SK-N-SH (cell line): Measurements from ENCODE around the gene LYRM7. TPM values are rescaled to one million over a fixed set of nuclear protein-coding genes. Genes with fewer than 3 reads are reported as not detected.

Experiments used
- CTCF ChIA-PET: fragments of 300-600, 350-600 bp; formaldehyde crosslinking; extraction: SDS; loops from one replicate; lab custom pipeline; 2021; lab: Yijun Ruan, JAX
- POLR2A ChIA-PET: fragments of 350-600 bp; sonication (Branson Sonifier 250); formaldehyde crosslinking; extraction: SDS; loops from one replicate; lab custom pipeline; 2020; ENCODE audit warnings: antibody characterized with exemption, inconsistent platforms; lab: Yijun Ruan, JAX
- DNase-seq: peaks from one replicate; pipeline ENCODE4 v3.0.0; 2012
- H2AFZ ChIP-seq: fragments of 200-600 bp; sonication (generic); 2 replicates; pipeline ENCODE4 v1.8.1; 2016; ENCODE audit warnings: antibody characterized with exemption, mild to moderate bottlenecking, low read depth
- H3F3A ChIP-seq: fragments of 200-600 bp; sonication (generic); replicated peaks from 2 replicates; pipeline ENCODE3; 2016; ENCODE audit warnings: antibody characterized with exemption, mild to moderate bottlenecking; ENCODE audit not compliant: insufficient read depth
- H3K27ac ChIP-seq, 2 experiments: fragments of 200-500 bp in 1 of 2; fragments of 200-600 bp in 1 of 2; sonication (Bioruptor generic) in 1 of 2; sonication (generic), shearing (Covaris generic) in 1 of 2; 2 replicates each; pipeline versions ENCODE4 v1.5.1 to v1.6.1; 2014 to 2016; ENCODE audit warnings: low read depth in 2 of 2, inconsistent platforms in 1 of 2, low read length in 1 of 2, mild to moderate bottlenecking in 1 of 2, mixed read lengths in 1 of 2
- H3K27me3 ChIP-seq: fragments of 200-600 bp; sonication (generic), shearing (Covaris generic); 2 replicates; pipeline ENCODE4 v1.6.1; 2016; ENCODE audit warnings: mixed run types; ENCODE audit not compliant: insufficient read depth
- H3K36me3 ChIP-seq, 2 experiments: fragments of 200-500 bp in 1 of 2; fragments of 200-600 bp in 1 of 2; sonication (Bioruptor generic) in 1 of 2; sonication (generic) in 1 of 2; replicated peaks in 1 of 2; 2 replicates each; pipeline versions ENCODE3 to v1.5.1; 2014 to 2016; ENCODE audit warnings: low read length in 1 of 2, mild to moderate bottlenecking in 1 of 2; ENCODE audit not compliant: insufficient read depth in 2 of 2, control insufficient read depth in 1 of 2
- H3K4me1 ChIP-seq, 2 experiments: fragments of 200-500 bp in 1 of 2; fragments of 200-600 bp in 1 of 2; sonication (Bioruptor generic) in 1 of 2; sonication (generic), shearing (Covaris generic) in 1 of 2; 2 replicates each; pipeline versions ENCODE4 v1.5.1 to v1.6.1; 2014 to 2016; ENCODE audit warnings: low read depth in 1 of 2, low read length in 1 of 2, mixed run types in 1 of 2; ENCODE audit not compliant: insufficient read depth in 2 of 2, control insufficient read depth in 1 of 2
- H3K4me2 ChIP-seq: fragments of 200-600 bp; sonication (generic), shearing (Covaris generic); 2 replicates; pipeline ENCODE4 v1.6.1; 2017; ENCODE audit warnings: mixed run types
- H3K4me3 ChIP-seq, 2 experiments: fragments of 200-500 bp in 1 of 2; fragments of 200-600 bp in 1 of 2; sonication (Bioruptor generic) in 1 of 2; sonication (generic), shearing (Covaris generic) in 1 of 2; 2 replicates each; pipeline versions ENCODE4 v1.5.1 to v1.8.1; 2014 to 2016; ENCODE audit warnings: low read depth in 2 of 2, inconsistent platforms in 1 of 2, low read length in 1 of 2, mild to moderate bottlenecking in 1 of 2, mixed read lengths in 1 of 2, moderate library complexity in 1 of 2
- H3K79me2 ChIP-seq: fragments of 200-600 bp; sonication (generic); 2 replicates; pipeline ENCODE4 v1.8.1; 2017; ENCODE audit warnings: mild to moderate bottlenecking; ENCODE audit not compliant: insufficient read depth
- H3K9ac ChIP-seq: fragments of 200-600 bp; sonication (generic); 2 replicates; pipeline ENCODE4 v1.6.1; 2017; ENCODE audit warnings: mixed run types
- H3K9me2 ChIP-seq: fragments of 200-600 bp; sonication (generic); 2 replicates; pipeline ENCODE4 v1.6.1; 2017; ENCODE audit warnings: mixed run types
- H3K9me3 ChIP-seq: fragments of 200-600 bp; sonication (generic); 2 replicates; pipeline ENCODE4 v1.6.1; 2017; ENCODE audit warnings: mixed run types, mild to moderate bottlenecking, moderate library complexity
- H4K20me1 ChIP-seq: fragments of 200-600 bp; sonication (generic); 2 replicates; pipeline ENCODE4 v1.6.1; 2017; ENCODE audit warnings: mild to moderate bottlenecking, mixed run types; ENCODE audit not compliant: insufficient read depth
- CTCF ChIP-seq: fragments of 200-600 bp; sonication (generic); IDR thresholded peaks from 2 replicates; pipeline ENCODE4 v1.6.1; 2017; ENCODE audit warnings: antibody characterized with exemption, mild to moderate bottlenecking, moderate library complexity
- ELF1 ChIP-seq: IDR thresholded peaks from 2 replicates; pipeline ENCODE4 v1.4.0; 2012
- EP300 ChIP-seq, 2 experiments: IDR thresholded peaks; 2 replicates each; pipeline versions ENCODE4 v1.4.0 to v1.6.1; 2012; ENCODE audit warnings: borderline replicate concordance in 1 of 2, low read depth in 1 of 2, low read length in 1 of 2
- EZH2phosphoT487 ChIP-seq: fragments of 200-600 bp; sonication (generic); IDR thresholded peaks from 2 replicates; pipeline ENCODE4 v1.6.1; 2017; ENCODE audit warnings: low read depth, mixed run types, mild to moderate bottlenecking, antibody characterized with exemption, moderate library complexity, borderline replicate concordance
- FOXJ3 ChIP-seq: sonication (generic); formaldehyde crosslinking; IDR thresholded peaks from 2 replicates; pipeline ENCODE4 v1.5.1; 2020; ENCODE audit warnings: mild to moderate bottlenecking, missing genetic modification reagents
- GABPA ChIP-seq: IDR thresholded peaks from 2 replicates; pipeline ENCODE4 v1.4.0; 2012; ENCODE audit warnings: low read depth, mild to moderate bottlenecking
- IRF3 ChIP-seq: fragments of 150-350 bp; IDR thresholded peaks from 2 replicates; pipeline ENCODE4 v1.6.1; 2016; ENCODE audit warnings: mild to moderate bottlenecking, low read depth, low read length
- JUND ChIP-seq: IDR thresholded peaks from 2 replicates; pipeline ENCODE4 v1.4.0; 2012
- MEF2A ChIP-seq: IDR thresholded peaks from 2 replicates; pipeline ENCODE4 v1.4.0; 2012; ENCODE audit warnings: low read depth, borderline replicate concordance
- NRF1 ChIP-seq: IDR thresholded peaks from 2 replicates; pipeline ENCODE4 v1.6.1; 2012; ENCODE audit warnings: low read depth, mild to moderate bottlenecking, low read length
- PBX3 ChIP-seq: IDR thresholded peaks from 2 replicates; pipeline ENCODE4; 2012
- POLR2AphosphoS5 ChIP-seq: IDR thresholded peaks from 2 replicates; pipeline ENCODE4 v1.6.1; 2012; ENCODE audit warnings: low read depth, low read length
- RAD21 ChIP-seq: IDR thresholded peaks from 2 replicates; pipeline ENCODE4 v1.6.1; 2012; ENCODE audit warnings: mild to moderate bottlenecking, low read length
- REST ChIP-seq: IDR thresholded peaks from 2 replicates; pipeline ENCODE4 v1.6.1; 2012; ENCODE audit warnings: mild to moderate bottlenecking, low read depth, low read length, moderate library complexity
- RFX5 ChIP-seq: IDR thresholded peaks from 2 replicates; pipeline ENCODE4 v1.6.1; 2012; ENCODE audit warnings: mild to moderate bottlenecking, improper control_type of control experiment, low read length
- SIN3A ChIP-seq: IDR thresholded peaks from 2 replicates; pipeline ENCODE4 v1.6.1; 2012; ENCODE audit warnings: low read depth, mild to moderate bottlenecking, low read length, moderate library complexity, borderline replicate concordance
- SMC3 ChIP-seq: IDR thresholded peaks from 2 replicates; pipeline ENCODE4 v1.6.1; 2012; ENCODE audit warnings: low read depth, low read length, improper control_type of control experiment
- YY1 ChIP-seq: IDR thresholded peaks from 2 replicates; pipeline ENCODE4 v1.4.0; 2012; ENCODE audit warnings: low read depth, mild to moderate bottlenecking
- ZBTB33 ChIP-seq: IDR thresholded peaks from 2 replicates; pipeline ENCODE4 v1.4.0; 2012; ENCODE audit warnings: low read depth, borderline replicate concordance
- WGBS: methylation state at CpG from one replicate; pipeline ENCODE4 v1.1.6; 2017; ENCODE audit warnings: low lambda C conversion rate; 5-methylcytosine and 5-hydroxymethylcytosine counted together
- polyA plus RNA-seq, 3 experiments: library from polyadenylated mRNA; depleted of rRNA; stranded (reverse); fragments of >200 nt; gene quantifications; 2 replicates each; pipeline ENCODE4 v1.2.3, GENCODE V29; 2012

LYRM7 gene
- polyA plus RNA-seq, 1 of the 3 experiments (the other 2 are of a cell fraction): 1.4 TPM

- TF ChIP-seq ZBTB33 (no peak), NRF1 (no peak)
Observed at GRCh38 chr5:131151216-131151615, 19.5 kb upstream of the LYRM7 start (continued).

GRCh38 chr5:131156385-131156784, 14.4 kb upstream of the LYRM7 start:
- Histone ChIP-seq H3F3A (peaks cover 14% of the 10 kb centered on the region), H4K20me1 (peaks cover 3% of the 10 kb centered on the region; the same call in 1 of the 2 replicates), H3K4me1 (no peaks in the 10 kb centered on the region), H3K9ac (no peak overlapping the region), H3K9me2 (no peaks in the 10 kb centered on the region), H3K4me3 (no peak overlapping the region), H3K4me2 (no peak overlapping the region), H2AFZ (no peak overlapping the region), H3K36me3 (peaks cover 27 to 36% of the 10 kb centered on the region in 2 experiments), H3K27ac (no peak overlapping the region), H3K79me2 (peaks cover 27% of the 10 kb centered on the region; the same call in 1 of the 2 replicates), H3K27me3 (no peaks in the 10 kb centered on the region), H3K9me3 (no peaks in the 10 kb centered on the region)
- POLR2A ChIA-PET: no interaction called here
- CTCF ChIA-PET: no interaction called here
- TF ChIP-seq REST (no peak), JUND (no peak), EP300 (IDR thresholded peaks at IDR 0.05; ENCODE audit: borderline replicate concordance in 1 of 2, low read depth in 1 of 2, low read length in 1 of 2) (no peak), GABPA (no peak), SMC3 (no peak), CTCF (no peak), POLR2AphosphoS5 (no peak), ELF1 (no peak), RAD21 (no peak), IRF3 (no peak), YY1 (no peak), MEF2A (no peak), RFX5 (no peak), PBX3 (no peak), EZH2phosphoT487 (no peak), FOXJ3 (CRISPR knock-in tag) (no peak), NRF1 (no peak), SIN3A (no peak)
- no peak for DNase-seq
- WGBS: 89% methylated on average over 2 of the region's 2 CpGs
